HepG2 (cell line): ENCODE measurements around the gene MAML1. TPM values are rescaled to one million over a fixed set of nuclear protein-coding genes. Genes with fewer than 3 reads are reported as not detected.

ENCODE experiments used
- ATAD3A ChIP-seq: sonication (generic); formaldehyde crosslinking; IDR thresholded peaks from 2 replicates; pipeline ENCODE4 v1.4.0; 2020; ENCODE audit warnings: missing genetic modification reagents
- CC2D1A ChIP-seq: sonication (generic); formaldehyde crosslinking; IDR thresholded peaks from 2 replicates; pipeline ENCODE4 v1.8.1; 2023; ENCODE audit warnings: mild to moderate bottlenecking, missing genetic modification reagents
- CHD2 ChIP-seq: IDR thresholded peaks from 2 replicates; pipeline ENCODE4 v1.6.1; 2011; ENCODE audit warnings: low read depth, low read length, improper control_type of control experiment
- ESRRA ChIP-seq: sonication (generic); formaldehyde crosslinking; IDR thresholded peaks from 2 replicates; pipeline ENCODE4 v1.5.1; 2020; ENCODE audit warnings: mild to moderate bottlenecking, low read depth, missing genetic modification reagents
- GPN1 ChIP-seq: sonication (generic); formaldehyde crosslinking; IDR thresholded peaks from 2 replicates; pipeline ENCODE4 v1.5.1; 2020; ENCODE audit warnings: missing genetic modification reagents, borderline replicate concordance
- MIXL1 ChIP-seq: IDR thresholded peaks from 2 replicates; pipeline ENCODE4 v1.6.1; 2016
- PAF1 ChIP-seq: IDR thresholded peaks from 2 replicates; pipeline ENCODE4 v1.6.1; 2016; ENCODE audit warnings: missing genetic modification reagents, missing compliant biosample characterization
- SRSF1 ChIP-seq: fragments of 200-400 bp; formaldehyde crosslinking; optimal IDR thresholded peaks from 2 replicates; pipeline ENCODE3; 2017; ENCODE audit warnings: mild to moderate bottlenecking, low read depth, low read length, moderate library complexity
- SSRP1 ChIP-seq: IDR thresholded peaks from 2 replicates; pipeline ENCODE4 v1.6.1; 2016; ENCODE audit warnings: control low read depth
- SUZ12 ChIP-seq: fragments of 150-350 bp; IDR thresholded peaks from 2 replicates; pipeline ENCODE4 v1.6.1; 2014; ENCODE audit warnings: low read depth, low read length
- TARDBP ChIP-seq: sonication (generic); formaldehyde crosslinking; IDR thresholded peaks from 2 replicates; pipeline ENCODE4 v1.8.0; 2022; ENCODE audit warnings: mild to moderate bottlenecking, missing genetic modification reagents
- TBL1XR1 ChIP-seq: fragments of 150-350 bp; IDR thresholded peaks from 2 replicates; pipeline ENCODE4 v1.6.1; 2014; ENCODE audit warnings: borderline replicate concordance, low read length; ENCODE audit not compliant: partially characterized antibody
- ZBTB34 ChIP-seq: sonication (generic); formaldehyde crosslinking; IDR thresholded peaks from 2 replicates; pipeline ENCODE4 v1.8.0; 2022; ENCODE audit warnings: mild to moderate bottlenecking, missing genetic modification reagents
- ZFP36L1 ChIP-seq: sonication (generic); formaldehyde crosslinking; IDR thresholded peaks from 2 replicates; pipeline ENCODE4 v1.8.0; 2022; ENCODE audit warnings: mild to moderate bottlenecking, missing genetic modification reagents, moderate library complexity
- ZKSCAN8 ChIP-seq: IDR thresholded peaks from 2 replicates; pipeline ENCODE4 v1.6.1; 2016; ENCODE audit warnings: borderline replicate concordance, missing genetic modification reagents, missing compliant biosample characterization
- ZNF354B ChIP-seq: sonication (generic); formaldehyde crosslinking; IDR thresholded peaks from 2 replicates; pipeline ENCODE4 v1.8.0; 2022; ENCODE audit warnings: mild to moderate bottlenecking, missing genetic modification reagents
- ZNF460 ChIP-seq: sonication (generic); formaldehyde crosslinking; IDR thresholded peaks from 2 replicates; pipeline ENCODE4 v1.5.1; 2020; ENCODE audit warnings: missing genetic modification reagents, mild to moderate bottlenecking, borderline replicate concordance
- ZNF772 ChIP-seq: sonication (generic); formaldehyde crosslinking; IDR thresholded peaks from 2 replicates; pipeline ENCODE4 v1.5.0; 2020; ENCODE audit warnings: mild to moderate bottlenecking, missing genetic modification reagents
- polyA plus RNA-seq, 8 experiments: library from polyadenylated mRNA; depleted of rRNA in 3 of 8; stranded (reverse) in 7 of 8; unstranded in 1 of 8; fragments of >200 nt; fragmentation: Illumina TruSeq in 4 of 8; extraction: Trizol in 4 of 8; gene quantifications; 2 replicates each; pipeline versions ENCODE4 v1.2.1 to v1.2.3, GENCODE V29; 2011 to 2016; ENCODE audit warnings: low read depth in 4 of 8, missing spikeins in 1 of 8, mixed read lengths in 1 of 8; ENCODE audit not compliant: insufficient read depth in 1 of 8
- total RNA-seq, 5 experiments: library from RNA; depleted of rRNA; stranded (reverse); fragments of >200 nt; fragmentation: Illumina TruSeq; extraction: Trizol; gene quantifications; 2 replicates each; pipeline ENCODE4 v1.2.3, GENCODE V29; 2016; ENCODE audit warnings: low read depth in 1 of 5
- TF ChIP-seq, protein P1 (sequence below): sonication (generic); formaldehyde crosslinking; IDR thresholded peaks from 2 replicates; pipeline ENCODE4 v1.8.1; 2022; ENCODE audit warnings: mild to moderate bottlenecking, missing genetic modification reagents
- TF ChIP-seq, protein P2 (sequence below): sonication (generic); formaldehyde crosslinking; IDR thresholded peaks from 2 replicates; pipeline ENCODE4 v1.4.0; 2020; ENCODE audit warnings: missing genetic modification reagents

Gene MAML1
- total and polyA plus RNA-seq, 2 of the 13 experiments (the other 11 are each of a cell fraction or from before 2014, with no cell fraction given) = 10.0 to 10.8 TPM

- no peak for TF ChIP-seq CC2D1A (CRISPR knock-in tag)
- peak; percentile 41; the same call in 1 of the 2 replicates for TF ChIP-seq GPN1
- TF ChIP-seq ZNF772 (CRISPR knock-in tag) = peak; percentile 70; the same call in 1 of the 2 replicates
- TF ChIP-seq ESRRA (CRISPR knock-in tag) = peak; percentile 72; the same call in 1 of the 2 replicates
- no peak for TF ChIP-seq ZBTB34 (CRISPR knock-in tag)
- TF ChIP-seq, protein P1, sequence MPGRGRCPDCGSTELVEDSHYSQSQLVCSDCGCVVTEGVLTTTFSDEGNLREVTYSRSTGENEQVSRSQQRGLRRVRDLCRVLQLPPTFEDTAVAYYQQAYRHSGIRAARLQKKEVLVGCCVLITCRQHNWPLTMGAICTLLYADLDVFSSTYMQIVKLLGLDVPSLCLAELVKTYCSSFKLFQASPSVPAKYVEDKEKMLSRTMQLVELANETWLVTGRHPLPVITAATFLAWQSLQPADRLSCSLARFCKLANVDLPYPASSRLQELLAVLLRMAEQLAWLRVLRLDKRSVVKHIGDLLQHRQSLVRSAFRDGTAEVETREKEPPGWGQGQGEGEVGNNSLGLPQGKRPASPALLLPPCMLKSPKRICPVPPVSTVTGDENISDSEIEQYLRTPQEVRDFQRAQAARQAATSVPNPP = 0 out of 2 replicates have a peak, but pooled peaks have one; percentile 34
- TF ChIP-seq MIXL1 (CRISPR knock-in tag) = peak; percentile 5; the same call in 1 of the 2 replicates
- TF ChIP-seq SRSF1 = no peak
- TF ChIP-seq, protein P2, sequence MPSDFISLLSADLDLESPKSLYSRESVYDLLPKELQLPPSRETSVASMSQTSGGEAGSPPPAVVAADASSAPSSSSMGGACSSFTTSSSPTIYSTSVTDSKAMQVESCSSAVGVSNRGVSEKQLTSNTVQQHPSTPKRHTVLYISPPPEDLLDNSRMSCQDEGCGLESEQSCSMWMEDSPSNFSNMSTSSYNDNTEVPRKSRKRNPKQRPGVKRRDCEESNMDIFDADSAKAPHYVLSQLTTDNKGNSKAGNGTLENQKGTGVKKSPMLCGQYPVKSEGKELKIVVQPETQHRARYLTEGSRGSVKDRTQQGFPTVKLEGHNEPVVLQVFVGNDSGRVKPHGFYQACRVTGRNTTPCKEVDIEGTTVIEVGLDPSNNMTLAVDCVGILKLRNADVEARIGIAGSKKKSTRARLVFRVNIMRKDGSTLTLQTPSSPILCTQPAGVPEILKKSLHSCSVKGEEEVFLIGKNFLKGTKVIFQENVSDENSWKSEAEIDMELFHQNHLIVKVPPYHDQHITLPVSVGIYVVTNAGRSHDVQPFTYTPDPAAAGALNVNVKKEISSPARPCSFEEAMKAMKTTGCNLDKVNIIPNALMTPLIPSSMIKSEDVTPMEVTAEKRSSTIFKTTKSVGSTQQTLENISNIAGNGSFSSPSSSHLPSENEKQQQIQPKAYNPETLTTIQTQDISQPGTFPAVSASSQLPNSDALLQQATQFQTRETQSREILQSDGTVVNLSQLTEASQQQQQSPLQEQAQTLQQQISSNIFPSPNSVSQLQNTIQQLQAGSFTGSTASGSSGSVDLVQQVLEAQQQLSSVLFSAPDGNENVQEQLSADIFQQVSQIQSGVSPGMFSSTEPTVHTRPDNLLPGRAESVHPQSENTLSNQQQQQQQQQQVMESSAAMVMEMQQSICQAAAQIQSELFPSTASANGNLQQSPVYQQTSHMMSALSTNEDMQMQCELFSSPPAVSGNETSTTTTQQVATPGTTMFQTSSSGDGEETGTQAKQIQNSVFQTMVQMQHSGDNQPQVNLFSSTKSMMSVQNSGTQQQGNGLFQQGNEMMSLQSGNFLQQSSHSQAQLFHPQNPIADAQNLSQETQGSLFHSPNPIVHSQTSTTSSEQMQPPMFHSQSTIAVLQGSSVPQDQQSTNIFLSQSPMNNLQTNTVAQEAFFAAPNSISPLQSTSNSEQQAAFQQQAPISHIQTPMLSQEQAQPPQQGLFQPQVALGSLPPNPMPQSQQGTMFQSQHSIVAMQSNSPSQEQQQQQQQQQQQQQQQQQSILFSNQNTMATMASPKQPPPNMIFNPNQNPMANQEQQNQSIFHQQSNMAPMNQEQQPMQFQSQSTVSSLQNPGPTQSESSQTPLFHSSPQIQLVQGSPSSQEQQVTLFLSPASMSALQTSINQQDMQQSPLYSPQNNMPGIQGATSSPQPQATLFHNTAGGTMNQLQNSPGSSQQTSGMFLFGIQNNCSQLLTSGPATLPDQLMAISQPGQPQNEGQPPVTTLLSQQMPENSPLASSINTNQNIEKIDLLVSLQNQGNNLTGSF (CRISPR knock-in tag) = peak; percentile 71; the same call in 1 of the 2 replicates
- no peak for TF ChIP-seq ZKSCAN8
- TF ChIP-seq ATAD3A (CRISPR knock-in tag) = 0 out of 2 replicates have a peak, but pooled peaks have one; percentile 42
- no peak for TF ChIP-seq CHD2
- TF ChIP-seq ZNF354B (CRISPR knock-in tag) = no peak
- TF ChIP-seq ZNF460 = no peak
- no peak for TF ChIP-seq SUZ12
- TF ChIP-seq TBL1XR1 = no peak
- no peak for TF ChIP-seq SSRP1 (CRISPR knock-in tag)
- no peak; the same call in 1 of the 2 replicates for TF ChIP-seq ZFP36L1 (CRISPR knock-in tag)
- no peak for TF ChIP-seq TARDBP (CRISPR knock-in tag)
- TF ChIP-seq PAF1 (CRISPR knock-in tag) = no peak
These were observed 33.5 kb upstream of the MAML1 start, which contains the start of gene CANX (continued) for GRCh38 chr5:179698935-179699615.
